SH-SY5Y (cell line): ENCODE data around the gene PSMD11.

ENCODE experiments used
- GATA2 ChIP-seq: IDR thresholded peaks from 2 replicates; pipeline ENCODE4 v1.6.1; 2011; ENCODE audit warnings: mild to moderate bottlenecking, low read depth, low read length
- GATA3 ChIP-seq: IDR thresholded peaks from 2 replicates; pipeline ENCODE4 v1.6.1; 2011; ENCODE audit warnings: low read depth, mild to moderate bottlenecking, low read length, moderate library complexity

- TF ChIP-seq GATA2: no peak
- no peak for TF ChIP-seq GATA3
Observed at GRCh38 chr17:32486111-32486700, 41.9 kb downstream of the PSMD11 start.
